ENCODE results near the gene SH2B3.

DNA sequence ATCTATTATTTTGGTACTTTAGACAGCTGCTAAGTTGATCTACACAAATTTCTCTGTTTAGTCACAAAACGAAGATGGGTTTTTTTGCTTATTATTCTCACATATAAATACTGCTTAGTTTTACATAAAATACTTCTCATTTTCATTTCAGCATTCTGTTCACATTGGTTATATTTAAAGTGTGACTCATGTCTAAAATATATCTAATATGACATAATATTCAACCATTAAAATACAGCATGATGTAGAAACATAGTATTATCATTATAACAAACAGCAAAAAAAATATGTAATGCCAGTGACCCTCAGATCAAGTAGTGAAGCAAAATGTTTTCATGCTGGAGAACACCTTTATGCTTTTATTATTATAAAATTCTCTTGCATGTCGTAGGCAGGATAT lies 63.7 kb downstream of the SH2B3 start:
- TF ChIP-seq, protein P1, sequence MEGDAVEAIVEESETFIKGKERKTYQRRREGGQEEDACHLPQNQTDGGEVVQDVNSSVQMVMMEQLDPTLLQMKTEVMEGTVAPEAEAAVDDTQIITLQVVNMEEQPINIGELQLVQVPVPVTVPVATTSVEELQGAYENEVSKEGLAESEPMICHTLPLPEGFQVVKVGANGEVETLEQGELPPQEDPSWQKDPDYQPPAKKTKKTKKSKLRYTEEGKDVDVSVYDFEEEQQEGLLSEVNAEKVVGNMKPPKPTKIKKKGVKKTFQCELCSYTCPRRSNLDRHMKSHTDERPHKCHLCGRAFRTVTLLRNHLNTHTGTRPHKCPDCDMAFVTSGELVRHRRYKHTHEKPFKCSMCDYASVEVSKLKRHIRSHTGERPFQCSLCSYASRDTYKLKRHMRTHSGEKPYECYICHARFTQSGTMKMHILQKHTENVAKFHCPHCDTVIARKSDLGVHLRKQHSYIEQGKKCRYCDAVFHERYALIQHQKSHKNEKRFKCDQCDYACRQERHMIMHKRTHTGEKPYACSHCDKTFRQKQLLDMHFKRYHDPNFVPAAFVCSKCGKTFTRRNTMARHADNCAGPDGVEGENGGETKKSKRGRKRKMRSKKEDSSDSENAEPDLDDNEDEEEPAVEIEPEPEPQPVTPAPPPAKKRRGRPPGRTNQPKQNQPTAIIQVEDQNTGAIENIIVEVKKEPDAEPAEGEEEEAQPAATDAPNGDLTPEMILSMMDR (conservative IDR thresholded peaks at IDR 0.05), result no peak
- no peak for TF ChIP-seq ZFX (IDR thresholded peaks at IDR 0.05)
